SK-N-SH (cell line): Measurements from ENCODE around the gene C11orf58. TPM values are rescaled to one million over a fixed set of nuclear protein-coding genes. Genes with fewer than 3 reads are reported as not detected.

Source experiments
- CTCF ChIA-PET: fragments of 300-600, 350-600 bp; formaldehyde crosslinking; extraction: SDS; loops from one replicate; lab custom pipeline; 2021; lab: Yijun Ruan, JAX
- POLR2A ChIA-PET: fragments of 350-600 bp; sonication (Branson Sonifier 250); formaldehyde crosslinking; extraction: SDS; loops from one replicate; lab custom pipeline; 2020; ENCODE audit warnings: antibody characterized with exemption, inconsistent platforms; lab: Yijun Ruan, JAX
- DNase-seq: peaks from one replicate; pipeline ENCODE4 v3.0.0; 2012
- H2AFZ ChIP-seq: fragments of 200-600 bp; sonication (generic); 2 replicates; pipeline ENCODE4 v1.8.1; 2016; ENCODE audit warnings: antibody characterized with exemption, mild to moderate bottlenecking, low read depth
- H3F3A ChIP-seq: fragments of 200-600 bp; sonication (generic); replicated peaks from 2 replicates; pipeline ENCODE3; 2016; ENCODE audit warnings: antibody characterized with exemption, mild to moderate bottlenecking; ENCODE audit not compliant: insufficient read depth
- H3K27ac ChIP-seq, 2 experiments: fragments of 200-500 bp in 1 of 2; fragments of 200-600 bp in 1 of 2; sonication (Bioruptor generic) in 1 of 2; sonication (generic), shearing (Covaris generic) in 1 of 2; 2 replicates each; pipeline versions ENCODE4 v1.5.1 to v1.6.1; 2014 to 2016; ENCODE audit warnings: low read depth in 2 of 2, inconsistent platforms in 1 of 2, low read length in 1 of 2, mild to moderate bottlenecking in 1 of 2, mixed read lengths in 1 of 2
- H3K27me3 ChIP-seq: fragments of 200-600 bp; sonication (generic), shearing (Covaris generic); 2 replicates; pipeline ENCODE4 v1.6.1; 2016; ENCODE audit warnings: mixed run types; ENCODE audit not compliant: insufficient read depth
- H3K36me3 ChIP-seq, 2 experiments: fragments of 200-500 bp in 1 of 2; fragments of 200-600 bp in 1 of 2; sonication (Bioruptor generic) in 1 of 2; sonication (generic) in 1 of 2; replicated peaks in 1 of 2; 2 replicates each; pipeline versions ENCODE3 to v1.5.1; 2014 to 2016; ENCODE audit warnings: low read length in 1 of 2, mild to moderate bottlenecking in 1 of 2; ENCODE audit not compliant: insufficient read depth in 2 of 2, control insufficient read depth in 1 of 2
- H3K4me1 ChIP-seq, 2 experiments: fragments of 200-500 bp in 1 of 2; fragments of 200-600 bp in 1 of 2; sonication (Bioruptor generic) in 1 of 2; sonication (generic), shearing (Covaris generic) in 1 of 2; 2 replicates each; pipeline versions ENCODE4 v1.5.1 to v1.6.1; 2014 to 2016; ENCODE audit warnings: low read depth in 1 of 2, low read length in 1 of 2, mixed run types in 1 of 2; ENCODE audit not compliant: insufficient read depth in 2 of 2, control insufficient read depth in 1 of 2
- H3K4me2 ChIP-seq: fragments of 200-600 bp; sonication (generic), shearing (Covaris generic); 2 replicates; pipeline ENCODE4 v1.6.1; 2017; ENCODE audit warnings: mixed run types
- H3K4me3 ChIP-seq, 2 experiments: fragments of 200-500 bp in 1 of 2; fragments of 200-600 bp in 1 of 2; sonication (Bioruptor generic) in 1 of 2; sonication (generic), shearing (Covaris generic) in 1 of 2; 2 replicates each; pipeline versions ENCODE4 v1.5.1 to v1.8.1; 2014 to 2016; ENCODE audit warnings: low read depth in 2 of 2, inconsistent platforms in 1 of 2, low read length in 1 of 2, mild to moderate bottlenecking in 1 of 2, mixed read lengths in 1 of 2, moderate library complexity in 1 of 2
- H3K79me2 ChIP-seq: fragments of 200-600 bp; sonication (generic); 2 replicates; pipeline ENCODE4 v1.8.1; 2017; ENCODE audit warnings: mild to moderate bottlenecking; ENCODE audit not compliant: insufficient read depth
- H3K9ac ChIP-seq: fragments of 200-600 bp; sonication (generic); 2 replicates; pipeline ENCODE4 v1.6.1; 2017; ENCODE audit warnings: mixed run types
- H3K9me2 ChIP-seq: fragments of 200-600 bp; sonication (generic); 2 replicates; pipeline ENCODE4 v1.6.1; 2017; ENCODE audit warnings: mixed run types
- H3K9me3 ChIP-seq: fragments of 200-600 bp; sonication (generic); 2 replicates; pipeline ENCODE4 v1.6.1; 2017; ENCODE audit warnings: mixed run types, mild to moderate bottlenecking, moderate library complexity
- H4K20me1 ChIP-seq: fragments of 200-600 bp; sonication (generic); 2 replicates; pipeline ENCODE4 v1.6.1; 2017; ENCODE audit warnings: mild to moderate bottlenecking, mixed run types; ENCODE audit not compliant: insufficient read depth
- CHD2 ChIP-seq: fragments of 150-350 bp; IDR thresholded peaks from 2 replicates; pipeline ENCODE4 v1.6.1; 2018; ENCODE audit warnings: low read length; ENCODE audit not compliant: partially characterized antibody
- CTCF ChIP-seq: fragments of 200-600 bp; sonication (generic); IDR thresholded peaks from 2 replicates; pipeline ENCODE4 v1.6.1; 2017; ENCODE audit warnings: antibody characterized with exemption, mild to moderate bottlenecking, moderate library complexity
- ELF1 ChIP-seq: IDR thresholded peaks from 2 replicates; pipeline ENCODE4 v1.4.0; 2012
- EZH2phosphoT487 ChIP-seq: fragments of 200-600 bp; sonication (generic); IDR thresholded peaks from 2 replicates; pipeline ENCODE4 v1.6.1; 2017; ENCODE audit warnings: low read depth, mixed run types, mild to moderate bottlenecking, antibody characterized with exemption, moderate library complexity, borderline replicate concordance
- FOSL2 ChIP-seq: IDR thresholded peaks from 2 replicates; pipeline ENCODE4 v1.4.0; 2012; ENCODE audit warnings: low read depth, mild to moderate bottlenecking, moderate library complexity, borderline replicate concordance
- FOXJ3 ChIP-seq: sonication (generic); formaldehyde crosslinking; IDR thresholded peaks from 2 replicates; pipeline ENCODE4 v1.5.1; 2020; ENCODE audit warnings: mild to moderate bottlenecking, missing genetic modification reagents
- GATA2 ChIP-seq: sonication (generic); formaldehyde crosslinking; IDR thresholded peaks from 2 replicates; pipeline ENCODE4 v1.5.0; 2020; ENCODE audit warnings: mild to moderate bottlenecking, missing genetic modification reagents
- MEF2A ChIP-seq: IDR thresholded peaks from 2 replicates; pipeline ENCODE4 v1.4.0; 2012; ENCODE audit warnings: low read depth, borderline replicate concordance
- MXI1 ChIP-seq: IDR thresholded peaks from 2 replicates; pipeline ENCODE4 v1.6.1; 2012; ENCODE audit warnings: mild to moderate bottlenecking, low read depth, low read length, improper control_type of control experiment
- NFIC ChIP-seq: IDR thresholded peaks from 2 replicates; pipeline ENCODE4 v1.4.0; 2012; ENCODE audit warnings: borderline replicate concordance
- PBX3 ChIP-seq: IDR thresholded peaks from 2 replicates; pipeline ENCODE4; 2012
- POLR2AphosphoS5 ChIP-seq: IDR thresholded peaks from 2 replicates; pipeline ENCODE4 v1.6.1; 2012; ENCODE audit warnings: low read depth, low read length
- RCOR1 ChIP-seq: fragments of 150-350 bp; IDR thresholded peaks from 2 replicates; pipeline ENCODE4 v1.6.1; 2017; ENCODE audit warnings: antibody characterized with exemption, low read length
- RFX5 ChIP-seq: IDR thresholded peaks from 2 replicates; pipeline ENCODE4 v1.6.1; 2012; ENCODE audit warnings: mild to moderate bottlenecking, improper control_type of control experiment, low read length
- RXRA ChIP-seq: IDR thresholded peaks from 2 replicates; pipeline ENCODE4 v1.4.0; 2012; ENCODE audit warnings: low read depth, mild to moderate bottlenecking, borderline replicate concordance
- SIN3A ChIP-seq: IDR thresholded peaks from 2 replicates; pipeline ENCODE4 v1.6.1; 2012; ENCODE audit warnings: low read depth, mild to moderate bottlenecking, low read length, moderate library complexity, borderline replicate concordance
- SMC3 ChIP-seq: IDR thresholded peaks from 2 replicates; pipeline ENCODE4 v1.6.1; 2012; ENCODE audit warnings: low read depth, low read length, improper control_type of control experiment
- TAF1 ChIP-seq: IDR thresholded peaks from 2 replicates; pipeline ENCODE4 v1.6.1; 2012; ENCODE audit warnings: low read depth, mild to moderate bottlenecking, low read length, moderate library complexity, borderline replicate concordance
- TCF12 ChIP-seq: IDR thresholded peaks from 2 replicates; pipeline ENCODE4 v1.4.0; 2012
- YY1 ChIP-seq: IDR thresholded peaks from 2 replicates; pipeline ENCODE4 v1.4.0; 2012; ENCODE audit warnings: low read depth, mild to moderate bottlenecking
- polyA plus RNA-seq, 3 experiments: library from polyadenylated mRNA; depleted of rRNA; stranded (reverse); fragments of >200 nt; gene quantifications; 2 replicates each; pipeline ENCODE4 v1.2.3, GENCODE V29; 2012
- TF ChIP-seq, protein P1 (sequence below): fragments of 150-350 bp; IDR thresholded peaks from 2 replicates; pipeline ENCODE4 v1.6.1; 2017; ENCODE audit warnings: antibody characterized with exemption, low read length, low read depth, borderline replicate concordance
- TF ChIP-seq, protein P2 (sequence below): IDR thresholded peaks from 2 replicates; pipeline ENCODE4 v1.4.0; 2012; ENCODE audit warnings: low read depth, borderline replicate concordance
- TF ChIP-seq, protein P3 (sequence below): fragments of 150-350 bp; IDR thresholded peaks from 2 replicates; pipeline ENCODE4 v1.6.1; 2016; ENCODE audit warnings: mild to moderate bottlenecking, low read depth, low read length

The C11orf58 gene
- polyA plus RNA-seq, 1 of the 3 experiments (the other 2 are of a cell fraction): 150 TPM

GRCh38 chr11:16791191-16791961 lies 52.9 kb downstream of the C11orf58 start (continued):
- TF ChIP-seq, protein P1, sequence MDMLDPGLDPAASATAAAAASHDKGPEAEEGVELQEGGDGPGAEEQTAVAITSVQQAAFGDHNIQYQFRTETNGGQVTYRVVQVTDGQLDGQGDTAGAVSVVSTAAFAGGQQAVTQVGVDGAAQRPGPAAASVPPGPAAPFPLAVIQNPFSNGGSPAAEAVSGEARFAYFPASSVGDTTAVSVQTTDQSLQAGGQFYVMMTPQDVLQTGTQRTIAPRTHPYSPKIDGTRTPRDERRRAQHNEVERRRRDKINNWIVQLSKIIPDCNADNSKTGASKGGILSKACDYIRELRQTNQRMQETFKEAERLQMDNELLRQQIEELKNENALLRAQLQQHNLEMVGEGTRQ: no peak
- TF ChIP-seq, protein P2, sequence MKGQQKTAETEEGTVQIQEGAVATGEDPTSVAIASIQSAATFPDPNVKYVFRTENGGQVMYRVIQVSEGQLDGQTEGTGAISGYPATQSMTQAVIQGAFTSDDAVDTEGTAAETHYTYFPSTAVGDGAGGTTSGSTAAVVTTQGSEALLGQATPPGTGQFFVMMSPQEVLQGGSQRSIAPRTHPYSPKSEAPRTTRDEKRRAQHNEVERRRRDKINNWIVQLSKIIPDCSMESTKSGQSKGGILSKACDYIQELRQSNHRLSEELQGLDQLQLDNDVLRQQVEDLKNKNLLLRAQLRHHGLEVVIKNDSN: no peak
- no peak for TF ChIP-seq CTCF
- TF ChIP-seq RCOR1: no peak
- TF ChIP-seq GATA2 (CRISPR knock-in tag): no peak
- TF ChIP-seq MEF2A: no peak
- no peak; the same call in 1 of the 2 replicates for TF ChIP-seq TAF1
- TF ChIP-seq POLR2AphosphoS5: peak; percentile 49; the same call in 1 of the 2 replicates
- no peak; the same call in 1 of the 2 replicates for TF ChIP-seq RXRA

DNA sequence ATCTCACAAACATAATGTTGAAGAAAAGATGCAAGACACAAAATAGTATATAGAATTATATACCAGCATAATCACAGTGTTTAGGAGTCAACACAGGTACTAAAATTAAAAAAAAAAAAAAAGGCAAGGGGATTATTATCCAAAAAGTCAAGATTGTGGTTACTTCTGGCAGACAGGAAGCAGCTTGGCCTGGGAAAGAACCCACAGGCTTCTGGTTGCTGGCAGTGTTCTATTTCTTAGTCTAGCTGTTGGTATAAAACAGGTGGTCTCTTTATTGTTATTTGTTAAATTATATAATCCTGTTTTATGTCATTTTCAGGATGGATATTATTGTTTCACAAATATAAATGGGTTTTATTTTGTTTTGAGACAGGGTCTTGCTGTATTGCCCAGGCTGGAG lies 54.0 kb downstream of the C11orf58 start:
- Histone ChIP-seq H3K27ac (peak overlapping the region in 1 of 2 experiments; percentile 92; a peak in 2 of 4 replicates), H2AFZ (no peak overlapping the region), H3K36me3 (no peaks in the 10 kb centered on the region), H3K4me1 (peaks cover 0 to 8% of the 10 kb centered on the region in 2 experiments), H3K27me3 (no peaks in the 10 kb centered on the region), H3K4me3 (no peak overlapping the region), H3K9me2 (no peaks in the 10 kb centered on the region), H3F3A (peaks cover 23% of the 10 kb centered on the region), H3K9ac (peak overlapping the region; percentile 58; the same call in 1 of the 2 replicates), H3K9me3 (no peaks in the 10 kb centered on the region), H3K79me2 (no peaks in the 10 kb centered on the region), H3K4me2 (no peak overlapping the region; the same call in 1 of the 2 replicates), H4K20me1 (no peaks in the 10 kb centered on the region)
- POLR2A ChIA-PET: no interaction called here
- CTCF ChIA-PET: interaction anchor here (0.6 to 2.9 kb wide), 5 partner anchors 7 to 1472 kb away, joined by 3 to 14 read pairs (median 4); no protein-coding TSS in a partner anchor
- DNase-seq: no peak
- no peak for TF ChIP-seq TCF12
- no peak for TF ChIP-seq ELF1
- TF ChIP-seq, protein P3, sequence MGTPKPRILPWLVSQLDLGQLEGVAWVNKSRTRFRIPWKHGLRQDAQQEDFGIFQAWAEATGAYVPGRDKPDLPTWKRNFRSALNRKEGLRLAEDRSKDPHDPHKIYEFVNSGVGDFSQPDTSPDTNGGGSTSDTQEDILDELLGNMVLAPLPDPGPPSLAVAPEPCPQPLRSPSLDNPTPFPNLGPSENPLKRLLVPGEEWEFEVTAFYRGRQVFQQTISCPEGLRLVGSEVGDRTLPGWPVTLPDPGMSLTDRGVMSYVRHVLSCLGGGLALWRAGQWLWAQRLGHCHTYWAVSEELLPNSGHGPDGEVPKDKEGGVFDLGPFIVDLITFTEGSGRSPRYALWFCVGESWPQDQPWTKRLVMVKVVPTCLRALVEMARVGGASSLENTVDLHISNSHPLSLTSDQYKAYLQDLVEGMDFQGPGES: no peak
- no peak for TF ChIP-seq GATA2 (CRISPR knock-in tag)
- TF ChIP-seq EZH2phosphoT487: no peak
- no peak for TF ChIP-seq NFIC
- no peak for TF ChIP-seq FOSL2
- TF ChIP-seq CTCF: no peak
- TF ChIP-seq CHD2: no peak
- no peak for TF ChIP-seq YY1
- no peak for TF ChIP-seq PBX3
- TF ChIP-seq MEF2A: no peak
- no peak for TF ChIP-seq FOXJ3 (CRISPR knock-in tag)
- TF ChIP-seq RFX5: no peak
- no peak for TF ChIP-seq SIN3A
- no peak for TF ChIP-seq MXI1
- TF ChIP-seq SMC3: no peak
